ENCODE data around the gene PHF21B.
"Not testable (repeated sequence)": the region's sequence is repeated elsewhere in the genome, so short reads cannot be mapped to it uniquely, and the experiment has no call there.

The PHF21B gene

GRCh38 chr22:44925465-44926123, 84.2 kb downstream of the PHF21B start:
- no peak for DNase-seq (ENCODE audit: low read depth)
- no peak overlapping the region for H3K4me3 ChIP-seq (ENCODE audit: low read depth, low read length)
- TF ChIP-seq CTCF (IDR thresholded peaks at IDR 0.05; ENCODE audit: low read depth, low read length, missing control alignments): no peak

GRCh38 chr22:44924710-44925109, 85.1 kb downstream of the PHF21B start:
- no peak overlapping the region for H3K4me3 ChIP-seq (ENCODE audit: low read depth, low read length)
- no peak for TF ChIP-seq CTCF (IDR thresholded peaks at IDR 0.05; ENCODE audit: low read depth, low read length, missing control alignments)
- peak; percentile 7 for DNase-seq (ENCODE audit: low read depth)

DNA sequence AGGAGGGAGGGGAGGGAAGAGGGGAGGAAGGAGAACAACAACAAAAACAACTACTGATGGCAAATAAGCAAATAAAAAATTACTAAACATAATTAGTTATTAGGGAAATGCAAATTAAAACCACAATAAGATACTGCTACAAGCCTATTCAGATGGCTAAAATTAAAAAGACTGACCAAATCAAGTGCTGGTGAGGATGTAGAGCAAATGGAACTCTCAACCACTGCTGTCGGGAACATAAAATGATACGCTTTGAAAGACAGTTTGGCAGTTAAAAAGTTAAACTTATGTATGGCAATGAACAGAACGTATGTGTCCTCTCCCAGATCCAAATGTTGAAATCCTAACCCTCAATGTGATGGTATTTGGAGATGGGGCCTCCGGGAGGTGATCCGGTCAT, 85.7 kb downstream of the PHF21B start:
- DNase-seq (ENCODE audit: low read depth): no peak
- H3K4me3 ChIP-seq (ENCODE audit: low read depth, low read length): no peak overlapping the region
- TF ChIP-seq CTCF (IDR thresholded peaks at IDR 0.05; ENCODE audit: low read depth, low read length, missing control alignments): no peak

- not testable (repeated sequence) for H3K4me3 ChIP-seq (ENCODE audit: low read depth, low read length); DNase-seq (ENCODE audit: low read depth)
These were observed 88.0 kb downstream of the PHF21B start for GRCh38 chr22:44921766-44922165.

DNA sequence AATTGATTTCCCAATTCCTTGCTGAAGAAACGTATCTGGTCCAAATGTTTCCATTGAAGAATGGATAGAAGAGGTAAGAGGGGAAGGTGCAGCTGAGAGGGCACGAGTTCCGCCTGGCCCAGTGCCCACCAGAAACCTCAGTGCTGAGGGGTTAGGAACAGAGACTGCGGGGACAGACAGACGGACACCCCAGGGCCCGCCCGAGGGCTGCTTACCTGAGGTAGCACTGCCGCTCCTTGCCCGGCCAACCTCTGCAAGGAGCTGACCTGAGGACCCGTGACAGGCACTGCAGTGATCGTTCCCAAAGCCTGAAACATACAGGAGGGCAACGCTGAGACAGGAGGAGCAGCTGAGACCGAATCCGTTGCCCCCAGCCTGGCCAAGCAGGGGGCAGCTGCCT, 89.6 kb downstream of the PHF21B start:
- no peak for TF ChIP-seq CTCF (IDR thresholded peaks at IDR 0.05; ENCODE audit: low read depth, low read length, missing control alignments)
- no peak for DNase-seq (ENCODE audit: low read depth)
- H3K4me3 ChIP-seq (ENCODE audit: low read depth, low read length): no peak overlapping the region

GRCh38 chr22:44919691-44920090, 90.1 kb downstream of the PHF21B start:
- TF ChIP-seq CTCF (IDR thresholded peaks at IDR 0.05; ENCODE audit: low read depth, low read length, missing control alignments): no peak
- DNase-seq (ENCODE audit: low read depth): no peak
- no peak overlapping the region for H3K4me3 ChIP-seq (ENCODE audit: low read depth, low read length)

- DNase-seq (ENCODE audit: low read depth): no peak
- no peak overlapping the region for H3K4me3 ChIP-seq (ENCODE audit: low read depth, low read length)
- no peak for TF ChIP-seq CTCF (IDR thresholded peaks at IDR 0.05; ENCODE audit: low read depth, low read length, missing control alignments)
These were observed 90.8 kb downstream of the PHF21B start for GRCh38 chr22:44918925-44919392.
